ENCODE results near the gene CCBE1. TPM values are rescaled to one million over a fixed set of nuclear protein-coding genes. Genes with fewer than 3 reads are reported as not detected.

Gene CCBE1
- total RNA-seq, 1 donor from 2014 or later = 5.8 TPM

Other genes with a start within 250 kb of the CCBE1 start
- 0.28 TPM for gene PMAIP1, start 202.6 kb upstream of the CCBE1 start, total RNA-seq

All from left lobe of liver (tissue), 1 donor.